Skeletal muscle tissue (tissue), 4 donors: ENCODE data around the gene VSTM4. TPM values are rescaled to one million over a fixed set of nuclear protein-coding genes. Genes with fewer than 3 reads are reported as not detected.

Source experiments
- H3K27ac ChIP-seq: one replicate; pipeline ENCODE4 v1.7.0; 2013; ENCODE audit warnings: mild to moderate bottlenecking, low read depth, low read length, inconsistent platforms
- H3K27me3 ChIP-seq, 3 donors: one replicate each; pipeline ENCODE4 v1.7.0; 2013; ENCODE audit warnings: low read length in 3 of 3; ENCODE audit not compliant: control insufficient read depth in 3 of 3, insufficient read depth in 3 of 3
- H3K36me3 ChIP-seq, 3 donors: one replicate each; pipeline ENCODE4 v1.7.0; 2013; ENCODE audit warnings: low read length in 3 of 3; ENCODE audit not compliant: control insufficient read depth in 3 of 3, insufficient read depth in 3 of 3
- H3K4me1 ChIP-seq, 3 donors: one replicate each; pipeline ENCODE4 v1.7.0; 2013; ENCODE audit warnings: low read length in 3 of 3, mild to moderate bottlenecking in 3 of 3; ENCODE audit not compliant: control insufficient read depth in 3 of 3, insufficient read depth in 3 of 3
- H3K4me3 ChIP-seq, 3 donors: one replicate each; pipeline ENCODE4 v1.7.0; 2013; ENCODE audit warnings: low read length in 3 of 3
- H3K9ac ChIP-seq, 3 donors: one replicate each; pipeline ENCODE4 v1.7.0; 2013; ENCODE audit warnings: low read length in 3 of 3, mild to moderate bottlenecking in 3 of 3, moderate library complexity in 2 of 3, low read depth in 1 of 3
- H3K9me3 ChIP-seq, 3 donors: one replicate each; pipeline ENCODE4 v1.7.0; 2013; ENCODE audit warnings: low read length in 3 of 3; ENCODE audit not compliant: control insufficient read depth in 3 of 3
- total RNA-seq: library from RNA; depleted of rRNA; stranded (reverse); fragments of >200 nt; gene quantifications from one replicate; pipeline ENCODE4 v1.2.3, GENCODE V29; 2014
- donor health status: Osteomylitis.

VSTM4 gene
- total RNA-seq, 1 donor from 2014 or later = 40.7 TPM

- Histone ChIP-seq H3K9ac (no peak overlapping the region), H3K27me3 (no peaks in the 10 kb centered on the region), H3K4me3 (no peak overlapping the region), H3K27ac (no peak overlapping the region), H3K36me3 (peaks cover 0 to 5% (median 0%) of the 10 kb centered on the region in 3 donors), H3K9me3 (no peaks in the 10 kb centered on the region), H3K4me1 (peaks cover 2 to 3% (median 3%) of the 10 kb centered on the region in 3 donors)
Measured at GRCh38 chr10:49158404-49158803, 43.1 kb upstream of the VSTM4 start.

DNA sequence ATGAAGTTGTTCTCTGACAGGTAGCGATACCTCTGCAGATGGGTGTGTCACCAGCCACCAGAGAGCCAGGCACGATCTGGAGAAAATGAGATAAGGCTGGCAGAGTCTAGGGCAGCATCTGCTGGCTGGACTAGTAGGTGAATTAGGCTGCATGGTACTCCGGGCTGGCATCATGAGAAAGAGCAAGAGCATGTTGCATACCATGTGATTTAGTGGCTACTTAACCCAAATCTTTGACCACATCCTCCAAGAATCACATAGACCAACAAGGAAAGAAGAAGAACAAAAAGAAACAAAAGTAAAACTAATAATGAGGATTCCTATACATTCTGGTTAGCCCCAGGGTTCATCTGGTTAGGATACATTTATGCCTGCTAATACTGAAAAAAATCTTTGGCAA lies 41.9 kb upstream of the VSTM4 start:
- no peaks in the 10 kb centered on the region for H3K27me3 ChIP-seq
- no peak overlapping the region for H3K4me3 ChIP-seq
- peaks cover 2 to 3% (median 3%) of the 10 kb centered on the region in 3 donors for H3K4me1 ChIP-seq
- H3K27ac ChIP-seq = no peak overlapping the region
- peaks cover 0 to 5% (median 0%) of the 10 kb centered on the region in 3 donors for H3K36me3 ChIP-seq
- H3K9me3 ChIP-seq = no peaks in the 10 kb centered on the region
- H3K9ac ChIP-seq = no peak overlapping the region

DNA sequence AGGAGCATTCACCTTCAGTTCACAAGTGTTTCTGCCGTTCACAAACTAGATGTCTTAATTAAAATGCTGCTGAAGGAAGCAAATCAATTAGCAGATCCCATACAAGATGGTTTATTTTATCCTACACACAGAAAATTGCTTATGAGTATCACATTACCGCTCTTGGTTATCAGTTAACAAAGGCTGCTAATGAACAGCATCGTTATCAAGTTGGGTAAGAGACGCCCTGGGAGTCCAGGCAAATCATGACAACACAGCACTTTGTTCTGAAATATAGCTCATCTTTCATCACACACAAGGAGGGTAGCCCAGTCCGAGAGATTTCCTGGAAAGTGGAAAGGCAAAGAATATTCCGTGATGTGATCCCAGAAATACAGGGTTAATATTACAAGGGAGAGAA lies 39.3 kb upstream of the VSTM4 start:
- H3K27ac ChIP-seq = no peak overlapping the region
- no peak overlapping the region for H3K4me3 ChIP-seq
- peaks cover 3 to 6% (median 4%) of the 10 kb centered on the region in 3 donors for H3K4me1 ChIP-seq
- peaks cover 0 to 5% (median 0%) of the 10 kb centered on the region in 3 donors for H3K36me3 ChIP-seq
- no peak overlapping the region for H3K9ac ChIP-seq
- no peaks in the 10 kb centered on the region for H3K9me3 ChIP-seq
- no peaks in the 10 kb centered on the region for H3K27me3 ChIP-seq

DNA sequence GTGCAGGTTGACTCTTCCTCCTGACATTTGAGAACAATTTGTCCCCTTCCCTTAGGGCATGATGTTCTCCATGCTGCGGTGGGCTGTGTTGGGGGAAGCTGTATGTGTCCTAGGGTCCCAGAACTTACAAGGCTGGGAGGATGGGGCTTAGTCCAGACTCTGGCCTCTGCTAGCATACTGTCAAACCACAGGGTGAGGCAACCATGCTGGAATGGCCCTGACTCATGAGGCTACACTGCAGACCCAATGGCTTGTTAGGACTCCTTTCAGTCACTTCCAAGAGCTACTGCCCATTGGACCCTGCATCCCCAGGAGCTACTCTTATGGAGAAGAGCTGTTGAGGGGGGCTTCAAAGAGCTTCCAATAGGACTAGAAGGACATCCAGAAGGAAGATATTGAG lies 38.6 kb upstream of the VSTM4 start:
- Histone ChIP-seq H3K9me3 (no peaks in the 10 kb centered on the region), H3K4me1 (peaks cover 3 to 6% (median 6%) of the 10 kb centered on the region in 3 donors), H3K27ac (no peak overlapping the region), H3K9ac (no peak overlapping the region), H3K36me3 (peaks cover 0 to 5% (median 0%) of the 10 kb centered on the region in 3 donors), H3K4me3 (no peak overlapping the region), H3K27me3 (no peaks in the 10 kb centered on the region)

DNA sequence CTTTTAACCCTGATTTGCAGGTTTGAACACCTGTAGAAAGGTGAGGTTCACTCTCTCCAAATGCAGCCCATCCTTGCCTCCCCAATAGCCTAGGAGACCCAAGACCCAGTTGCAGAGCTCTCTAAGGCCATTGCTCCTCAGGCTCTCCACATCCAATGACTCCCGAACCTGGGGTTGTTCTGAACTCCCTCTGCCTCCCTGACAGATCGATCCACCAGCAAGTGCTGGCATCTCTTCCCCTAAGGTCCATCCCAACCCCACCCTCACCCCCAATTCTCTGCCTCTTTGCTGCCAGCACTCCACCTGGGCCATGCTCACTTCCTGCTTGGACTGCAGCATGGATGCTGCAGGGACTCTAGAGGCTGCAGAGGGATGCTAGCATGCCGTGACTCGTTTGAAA lies 37.8 kb upstream of the VSTM4 start:
- H3K27ac ChIP-seq = no peak overlapping the region
- H3K4me1 ChIP-seq = peaks cover 3 to 6% (median 6%) of the 10 kb centered on the region in 3 donors
- no peak overlapping the region for H3K9ac ChIP-seq
- no peak overlapping the region for H3K4me3 ChIP-seq
- peaks cover 0 to 5% (median 0%) of the 10 kb centered on the region in 3 donors for H3K36me3 ChIP-seq
- H3K9me3 ChIP-seq = peaks cover 0 to 2% (median 0%) of the 10 kb centered on the region in 3 donors
- no peaks in the 10 kb centered on the region for H3K27me3 ChIP-seq

DNA sequence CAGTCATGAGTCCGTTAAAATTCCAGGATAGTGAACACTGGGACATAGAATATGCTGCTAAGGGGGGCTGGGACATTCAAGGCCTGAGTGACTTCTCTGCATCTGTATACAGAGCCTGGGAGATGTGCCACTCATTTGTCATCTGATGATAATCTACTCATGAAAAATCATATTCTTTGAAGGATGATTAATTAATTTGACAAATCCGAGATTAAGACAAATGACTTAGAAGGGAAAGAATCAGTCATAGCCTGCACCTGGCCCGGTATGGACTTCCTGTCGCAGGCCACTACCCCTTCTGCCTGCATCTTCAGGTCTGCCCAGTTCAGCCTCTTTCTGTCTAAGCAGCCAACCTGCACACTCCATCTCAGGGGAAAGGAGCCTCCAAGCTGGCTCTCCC lies 37.3 kb upstream of the VSTM4 start:
- Histone ChIP-seq H3K27me3 (no peaks in the 10 kb centered on the region), H3K4me3 (no peak overlapping the region), H3K4me1 (peaks cover 3 to 6% (median 6%) of the 10 kb centered on the region in 3 donors), H3K27ac (no peak overlapping the region), H3K36me3 (peaks cover 0 to 5% (median 0%) of the 10 kb centered on the region in 3 donors), H3K9ac (no peak overlapping the region), H3K9me3 (peaks cover 0 to 2% (median 0%) of the 10 kb centered on the region in 3 donors)

DNA sequence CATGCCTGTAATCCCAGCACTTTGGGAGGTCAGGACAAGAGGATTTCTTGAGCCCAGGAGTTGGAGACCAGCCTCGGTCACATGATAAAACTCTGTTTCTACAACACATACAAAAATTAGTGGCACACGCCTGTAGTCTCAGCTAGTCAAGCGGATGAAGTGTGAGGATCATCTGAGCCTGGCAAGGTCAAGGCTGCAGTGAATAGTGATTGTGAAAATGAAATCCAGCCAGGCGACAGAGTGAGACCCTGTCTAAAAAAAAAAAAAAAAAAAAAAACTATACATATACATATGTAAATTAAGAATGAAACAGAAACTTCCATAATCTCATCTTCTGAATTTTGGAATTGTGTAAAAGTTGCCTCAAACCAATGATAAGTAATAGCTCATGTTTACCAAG lies 36.7 kb upstream of the VSTM4 start:
- H3K27me3 ChIP-seq = no peaks in the 10 kb centered on the region
- H3K9ac ChIP-seq = no peak overlapping the region
- no peak overlapping the region for H3K4me3 ChIP-seq
- H3K27ac ChIP-seq = no peak overlapping the region
- peaks cover 3 to 6% (median 6%) of the 10 kb centered on the region in 3 donors for H3K4me1 ChIP-seq
- H3K9me3 ChIP-seq = peaks cover 0 to 3% (median 2%) of the 10 kb centered on the region in 3 donors
- peaks cover 0 to under 1% (median 0%) of the 10 kb centered on the region in 3 donors for H3K36me3 ChIP-seq

DNA sequence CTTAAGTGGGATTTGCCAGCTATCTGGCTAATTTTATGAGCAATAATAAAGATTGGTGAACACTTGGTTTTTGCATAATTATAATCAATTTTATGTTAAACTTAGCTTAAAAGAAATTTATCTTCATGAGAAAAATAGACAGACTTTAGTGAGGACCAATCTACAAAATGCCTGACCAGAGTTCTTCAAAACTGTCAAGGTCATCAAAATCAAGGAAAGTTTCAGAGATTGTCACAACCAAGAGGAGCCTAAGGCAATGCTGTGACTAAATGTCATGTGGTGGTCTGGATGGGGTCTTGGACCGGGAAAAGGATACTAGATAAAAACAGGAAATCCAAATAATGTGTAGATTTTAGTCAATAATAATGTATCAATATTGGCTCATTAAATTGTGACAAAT lies 36.2 kb upstream of the VSTM4 start:
- H3K36me3 ChIP-seq = no peaks in the 10 kb centered on the region
- H3K9ac ChIP-seq = no peak overlapping the region
- peaks cover 3 to 6% (median 6%) of the 10 kb centered on the region in 3 donors for H3K4me1 ChIP-seq
- H3K27ac ChIP-seq = no peak overlapping the region
- H3K4me3 ChIP-seq = no peak overlapping the region
- peaks cover 0 to 3% (median 2%) of the 10 kb centered on the region in 3 donors for H3K9me3 ChIP-seq
- no peaks in the 10 kb centered on the region for H3K27me3 ChIP-seq

DNA sequence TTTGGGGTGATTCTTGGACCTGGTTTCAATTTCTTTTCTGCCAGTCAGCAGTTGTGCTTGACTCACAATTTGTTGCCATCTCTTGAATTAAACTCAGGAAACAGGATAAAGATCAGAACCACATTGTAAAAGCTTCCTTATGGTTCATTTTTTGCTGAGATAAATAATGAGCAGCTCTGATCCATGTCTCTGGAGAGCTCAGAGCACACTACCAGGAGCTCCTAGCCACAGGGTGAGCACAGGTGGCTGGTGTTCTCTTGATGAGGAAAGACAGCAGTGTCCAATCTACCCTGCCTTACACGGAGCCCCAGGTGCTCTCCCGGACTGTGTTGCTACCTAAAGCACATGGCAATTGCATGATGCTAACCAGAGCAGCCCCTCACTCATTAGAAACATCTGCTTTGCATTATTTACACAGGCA lies 35.7 kb upstream of the VSTM4 start:
- Histone ChIP-seq H3K27ac (no peak overlapping the region), H3K4me3 (no peak overlapping the region), H3K36me3 (no peaks in the 10 kb centered on the region), H3K27me3 (no peaks in the 10 kb centered on the region), H3K4me1 (peaks cover 3 to 6% (median 6%) of the 10 kb centered on the region in 3 donors), H3K9me3 (peaks cover 0 to 3% (median 2%) of the 10 kb centered on the region in 3 donors), H3K9ac (no peak overlapping the region)

DNA sequence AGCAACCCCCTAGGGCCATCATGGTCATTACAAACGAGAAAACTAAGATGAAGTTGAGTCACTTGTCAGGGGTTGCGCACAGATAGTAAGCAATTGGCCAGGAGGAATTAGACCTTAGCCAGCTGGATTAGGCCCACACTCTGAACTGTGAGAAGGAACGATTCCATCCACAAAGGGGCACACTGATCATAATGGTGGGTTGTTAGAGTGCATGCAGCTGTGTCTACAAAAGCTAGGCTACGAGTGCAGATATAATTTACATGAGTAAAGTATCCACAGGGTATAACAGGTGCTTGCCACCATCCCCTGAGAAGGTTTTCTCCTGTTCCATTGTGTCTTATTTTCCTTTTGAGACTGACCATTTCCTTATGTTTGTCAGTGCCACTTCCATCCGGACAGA lies 35.1 kb upstream of the VSTM4 start:
- peaks cover 3 to 6% (median 6%) of the 10 kb centered on the region in 3 donors for H3K4me1 ChIP-seq
- no peak overlapping the region for H3K4me3 ChIP-seq
- no peaks in the 10 kb centered on the region for H3K27me3 ChIP-seq
- no peak overlapping the region for H3K9ac ChIP-seq
- no peak overlapping the region for H3K27ac ChIP-seq
- no peaks in the 10 kb centered on the region for H3K36me3 ChIP-seq
- H3K9me3 ChIP-seq = peaks cover 0 to 3% (median 2%) of the 10 kb centered on the region in 3 donors
